Loucy (cell line): ENCODE data around the gene MICAL3.

Experiments used
- H2AFZ ChIP-seq: fragments of 200-600 bp; sonication (generic); 2 replicates; pipeline ENCODE4 v1.6.0; 2016; ENCODE audit warnings: antibody characterized with exemption, mild to moderate bottlenecking, low read length, moderate library complexity
- H3F3A ChIP-seq: fragments of 200-600 bp; 2 replicates; pipeline ENCODE4 v1.6.0; 2016; ENCODE audit warnings: antibody characterized with exemption, low read depth, mild to moderate bottlenecking
- H3K27me3 ChIP-seq: fragments of 200-600 bp; sonication (generic); 2 replicates; pipeline ENCODE4 v1.6.1; 2014; ENCODE audit warnings: low read length, mild to moderate bottlenecking; ENCODE audit not compliant: insufficient read depth, poor library complexity, severe bottlenecking
- H3K36me3 ChIP-seq: fragments of 200-600 bp; sonication (generic); 2 replicates; pipeline ENCODE4 v1.6.1; 2016; ENCODE audit warnings: low read length; ENCODE audit not compliant: insufficient read depth
- H3K4me1 ChIP-seq: fragments of 200-600 bp; sonication (generic); 2 replicates; pipeline ENCODE4 v1.5.1; 2014; ENCODE audit warnings: low read length, mild to moderate bottlenecking; ENCODE audit not compliant: insufficient read depth, poor library complexity, severe bottlenecking
- H3K4me2 ChIP-seq: fragments of 200-600 bp; sonication (generic); 2 replicates; pipeline ENCODE4 v1.6.0; 2014; ENCODE audit warnings: antibody characterized with exemption, low read length, low read depth, mild to moderate bottlenecking; ENCODE audit not compliant: poor library complexity, severe bottlenecking
- H3K4me3 ChIP-seq: fragments of 200-600 bp; sonication (generic); 2 replicates; pipeline ENCODE4 v1.5.1; 2014; ENCODE audit warnings: low read length, mild to moderate bottlenecking, mixed read lengths; ENCODE audit not compliant: poor library complexity, severe bottlenecking
- H3K79me2 ChIP-seq: fragments of 200-600 bp; sonication (generic); 2 replicates; pipeline ENCODE4 v1.6.1; 2014; ENCODE audit warnings: low read length; ENCODE audit not compliant: insufficient read depth
- H3K9ac ChIP-seq: fragments of 200-600 bp; sonication (generic); 2 replicates; pipeline ENCODE4 v1.6.0; 2014; ENCODE audit warnings: mild to moderate bottlenecking, low read depth, low read length, moderate library complexity; ENCODE audit not compliant: poor library complexity, severe bottlenecking
- H3K9me2 ChIP-seq: fragments of 200-600 bp; sonication (generic); replicated peaks from 2 replicates; pipeline ENCODE4 v1.6.1; 2016; ENCODE audit warnings: low read depth, low read length, mixed read lengths
- H3K9me3 ChIP-seq: fragments of 200-600 bp; sonication (generic); 2 replicates; pipeline ENCODE4 v1.6.1; 2014; ENCODE audit warnings: mild to moderate bottlenecking, antibody characterized with exemption, low read length, low read depth; ENCODE audit not compliant: insufficient read depth
- H4K20me1 ChIP-seq: fragments of 200-600 bp; sonication (generic); 2 replicates; pipeline ENCODE4 v1.6.0; 2014; ENCODE audit warnings: antibody characterized with exemption, low read length, mild to moderate bottlenecking; ENCODE audit not compliant: insufficient read depth, poor library complexity, severe bottlenecking
- EZH2phosphoT487 ChIP-seq: fragments of 200-600 bp; IDR thresholded peaks from 2 replicates; pipeline ENCODE4 v1.6.1; 2018; ENCODE audit warnings: antibody characterized with exemption, mild to moderate bottlenecking, moderate library complexity, borderline replicate concordance
- TF ChIP-seq, protein P1 (sequence below): fragments of 200-600 bp; sonication (generic); conservative IDR thresholded peaks from 2 replicates; pipeline ENCODE4 v1.5.1; 2014; ENCODE audit warnings: mild to moderate bottlenecking, antibody characterized with exemption, low read length

MICAL3 gene

GRCh38 chr22:17897858-17898257 is 126.5 kb downstream of the MICAL3 start:
- Histone ChIP-seq H3K9me2 (no peaks in the 10 kb centered on the region), H3K4me3 (no peak overlapping the region), H3F3A (no peaks in the 10 kb centered on the region), H3K9ac (no peak overlapping the region), H3K9me3 (no peaks in the 10 kb centered on the region), H4K20me1 (no peaks in the 10 kb centered on the region), H3K36me3 (peaks cover 86% of the 10 kb centered on the region; the same call in 1 of the 2 replicates), H3K79me2 (no peaks in the 10 kb centered on the region), H2AFZ (no peak overlapping the region), H3K27me3 (no peaks in the 10 kb centered on the region), H3K4me2 (no peak overlapping the region), H3K4me1 (no peaks in the 10 kb centered on the region)
- TF ChIP-seq, protein P1, sequence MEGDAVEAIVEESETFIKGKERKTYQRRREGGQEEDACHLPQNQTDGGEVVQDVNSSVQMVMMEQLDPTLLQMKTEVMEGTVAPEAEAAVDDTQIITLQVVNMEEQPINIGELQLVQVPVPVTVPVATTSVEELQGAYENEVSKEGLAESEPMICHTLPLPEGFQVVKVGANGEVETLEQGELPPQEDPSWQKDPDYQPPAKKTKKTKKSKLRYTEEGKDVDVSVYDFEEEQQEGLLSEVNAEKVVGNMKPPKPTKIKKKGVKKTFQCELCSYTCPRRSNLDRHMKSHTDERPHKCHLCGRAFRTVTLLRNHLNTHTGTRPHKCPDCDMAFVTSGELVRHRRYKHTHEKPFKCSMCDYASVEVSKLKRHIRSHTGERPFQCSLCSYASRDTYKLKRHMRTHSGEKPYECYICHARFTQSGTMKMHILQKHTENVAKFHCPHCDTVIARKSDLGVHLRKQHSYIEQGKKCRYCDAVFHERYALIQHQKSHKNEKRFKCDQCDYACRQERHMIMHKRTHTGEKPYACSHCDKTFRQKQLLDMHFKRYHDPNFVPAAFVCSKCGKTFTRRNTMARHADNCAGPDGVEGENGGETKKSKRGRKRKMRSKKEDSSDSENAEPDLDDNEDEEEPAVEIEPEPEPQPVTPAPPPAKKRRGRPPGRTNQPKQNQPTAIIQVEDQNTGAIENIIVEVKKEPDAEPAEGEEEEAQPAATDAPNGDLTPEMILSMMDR: no peak
- no peak for TF ChIP-seq EZH2phosphoT487

GRCh38 chr22:17897426-17897825 is 126.9 kb downstream of the MICAL3 start:
- Histone ChIP-seq H2AFZ (no peak overlapping the region), H3K4me3 (no peak overlapping the region), H3K9ac (no peak overlapping the region), H3K36me3 (peaks cover 86% of the 10 kb centered on the region; the same call in 1 of the 2 replicates), H3K79me2 (no peaks in the 10 kb centered on the region), H3K27me3 (no peaks in the 10 kb centered on the region), H3K9me2 (no peaks in the 10 kb centered on the region), H3K9me3 (no peaks in the 10 kb centered on the region), H3F3A (no peaks in the 10 kb centered on the region), H3K4me1 (no peaks in the 10 kb centered on the region), H3K4me2 (no peak overlapping the region), H4K20me1 (no peaks in the 10 kb centered on the region)
- no peak for TF ChIP-seq EZH2phosphoT487
- TF ChIP-seq, protein P1: no peak

GRCh38 chr22:17896586-17896985 is 127.8 kb downstream of the MICAL3 start:
- H3K79me2 ChIP-seq: no peaks in the 10 kb centered on the region
- peaks cover 88% of the 10 kb centered on the region; the same call in 1 of the 2 replicates for H3K36me3 ChIP-seq

More at GRCh38 chr22:17896586-17896985, 127.8 kb downstream of the MICAL3 start:
- Histone ChIP-seq H3K9me2 (no peaks in the 10 kb centered on the region), H3K4me3 (no peak overlapping the region), H3K4me2 (no peak overlapping the region), H3K9me3 (no peaks in the 10 kb centered on the region), H3F3A (no peaks in the 10 kb centered on the region), H4K20me1 (no peaks in the 10 kb centered on the region), H3K4me1 (no peaks in the 10 kb centered on the region), H2AFZ (no peak overlapping the region), H3K27me3 (no peaks in the 10 kb centered on the region), H3K9ac (no peak overlapping the region)
- no peak for TF ChIP-seq EZH2phosphoT487
- TF ChIP-seq, protein P1: 0 out of 2 replicates have a peak, but pooled peaks have one; percentile 22
